ENCODE data around the gene KEAP1. TPM values are rescaled to one million over a fixed set of nuclear protein-coding genes. Genes with fewer than 3 reads are reported as not detected.
"Not testable (repeated sequence)": the region's sequence is repeated elsewhere in the genome, so short reads cannot be mapped to it uniquely, and the experiment has no call there.

Gene KEAP1
- total RNA-seq, 4 donors from 2014 or later: 62.1 to 80.3 (median 69.8) TPM

- peaks cover 0 to 62% of the 10 kb centered on the region in 2 donors for H3K36me3 ChIP-seq
- peaks cover 0 to 15% (median 6%) of the 10 kb centered on the region in 3 donors for H3K4me1 ChIP-seq
- TF ChIP-seq EP300 (IDR thresholded peaks at IDR 0.05): no peak
- no peak for TF ChIP-seq POLR2AphosphoS5 (IDR thresholded peaks at IDR 0.05)
- no peak for TF ChIP-seq POLR2A (IDR thresholded peaks at IDR 0.05)
- TF ChIP-seq CTCF (IDR thresholded peaks at IDR 0.05): no peak
- 0 to 1% methylated on average over 6 to 13 of the region's 45 CpGs for WGBS, 2 donors (ENCODE audit: low coverage in 1 of 2)
- H3K4me3 ChIP-seq: peak overlapping the region in 1 of 2 donors; percentile 47
- ATAC-seq: peak; percentile 98
- no peaks in the 10 kb centered on the region for H3K27me3 ChIP-seq
- peak overlapping the region in 3 of 4 donors; percentile 16 to 52 (median 31) for H3K27ac ChIP-seq
- no peaks in the 10 kb centered on the region for H3K9me3 ChIP-seq
Observed at GRCh38 chr19:10461047-10461949, 41.9 kb downstream of the KEAP1 start.

GRCh38 chr19:10460714-10461046, 42.5 kb downstream of the KEAP1 start:
- Histone ChIP-seq H3K27me3 (no peaks in the 10 kb centered on the region), H3K27ac (peak overlapping the region in 1 of 4 donors; percentile 16), H3K9me3 (no peaks in the 10 kb centered on the region), H3K36me3 (peaks cover 0 to 63% of the 10 kb centered on the region in 2 donors), H3K4me1 (peaks cover 0 to 15% (median 6%) of the 10 kb centered on the region in 3 donors), H3K4me3 (peak overlapping the region in 1 of 2 donors; percentile 47)
- no peak for TF ChIP-seq POLR2AphosphoS5 (IDR thresholded peaks at IDR 0.05)
- no peak for TF ChIP-seq CTCF (IDR thresholded peaks at IDR 0.05)
- no peak for TF ChIP-seq POLR2A (IDR thresholded peaks at IDR 0.05)
- TF ChIP-seq EP300 (IDR thresholded peaks at IDR 0.05): no peak
- 38 to 42% methylated on average over 2 to 8 of the region's 8 CpGs for WGBS, 2 donors (ENCODE audit: low coverage in 1 of 2)
- no peak for ATAC-seq

- 84 to 100% methylated on average over 2 to 3 of the region's 7 CpGs for WGBS, 2 donors (ENCODE audit: low coverage in 1 of 2)
- H3K4me3 ChIP-seq: not testable (repeated sequence)
Observed at GRCh38 chr19:10458733-10459132, 44.4 kb downstream of the KEAP1 start.

GRCh38 chr19:10454267-10454666, 48.9 kb downstream of the KEAP1 start:
- Histone ChIP-seq H3K27me3 (peaks cover 20% of the 10 kb centered on the region), H3K4me3 (no peak overlapping the region), H3K36me3 (peaks cover 0 to 60% of the 10 kb centered on the region in 2 donors), H3K9me3 (no peaks in the 10 kb centered on the region), H3K27ac (no peak overlapping the region), H3K4me1 (no peaks in the 10 kb centered on the region)
- TF ChIP-seq POLR2A (IDR thresholded peaks at IDR 0.05) (no peak), POLR2AphosphoS5 (IDR thresholded peaks at IDR 0.05) (no peak), CTCF (IDR thresholded peaks at IDR 0.05) (no peak), EP300 (IDR thresholded peaks at IDR 0.05) (no peak)
- 20% methylated on average over 1 of the region's 5 CpGs; no CpG with 5 or more reads in 1 of the 2 donors for WGBS, 2 donors (ENCODE audit: low coverage in 1 of 2)
- ATAC-seq: no peak

More at GRCh38 chr19:10458733-10459132, 44.4 kb downstream of the KEAP1 start:
- Histone ChIP-seq H3K4me1 (peaks cover 0 to 15% (median 6%) of the 10 kb centered on the region in 3 donors), H3K36me3 (peaks cover 0 to 59% of the 10 kb centered on the region in 2 donors)
- H3K27ac ChIP-seq, H3K9me3 ChIP-seq, ATAC-seq, H3K27me3 ChIP-seq: not testable (repeated sequence)

- Histone ChIP-seq H3K4me3 (no peak overlapping the region), H3K36me3 (peaks cover 0 to 60% of the 10 kb centered on the region in 2 donors), H3K27ac (no peak overlapping the region), H3K9me3 (no peaks in the 10 kb centered on the region), H3K4me1 (no peaks in the 10 kb centered on the region), H3K27me3 (peaks cover 20% of the 10 kb centered on the region)
- 25% methylated on average over 1 of the region's 4 CpGs; no CpG with 5 or more reads in 1 of the 2 donors for WGBS, 2 donors (ENCODE audit: low coverage in 1 of 2)
- TF ChIP-seq EP300 (IDR thresholded peaks at IDR 0.05): no peak
- no peak for ATAC-seq
Observed at GRCh38 chr19:10453852-10454251, 49.3 kb downstream of the KEAP1 start.
